ENCODE results near the gene ZFYVE28.
"Not testable (repeated sequence)": the region's sequence is repeated elsewhere in the genome, so short reads cannot be mapped to it uniquely, and the experiment has no call there.

ZFYVE28 gene

DNA sequence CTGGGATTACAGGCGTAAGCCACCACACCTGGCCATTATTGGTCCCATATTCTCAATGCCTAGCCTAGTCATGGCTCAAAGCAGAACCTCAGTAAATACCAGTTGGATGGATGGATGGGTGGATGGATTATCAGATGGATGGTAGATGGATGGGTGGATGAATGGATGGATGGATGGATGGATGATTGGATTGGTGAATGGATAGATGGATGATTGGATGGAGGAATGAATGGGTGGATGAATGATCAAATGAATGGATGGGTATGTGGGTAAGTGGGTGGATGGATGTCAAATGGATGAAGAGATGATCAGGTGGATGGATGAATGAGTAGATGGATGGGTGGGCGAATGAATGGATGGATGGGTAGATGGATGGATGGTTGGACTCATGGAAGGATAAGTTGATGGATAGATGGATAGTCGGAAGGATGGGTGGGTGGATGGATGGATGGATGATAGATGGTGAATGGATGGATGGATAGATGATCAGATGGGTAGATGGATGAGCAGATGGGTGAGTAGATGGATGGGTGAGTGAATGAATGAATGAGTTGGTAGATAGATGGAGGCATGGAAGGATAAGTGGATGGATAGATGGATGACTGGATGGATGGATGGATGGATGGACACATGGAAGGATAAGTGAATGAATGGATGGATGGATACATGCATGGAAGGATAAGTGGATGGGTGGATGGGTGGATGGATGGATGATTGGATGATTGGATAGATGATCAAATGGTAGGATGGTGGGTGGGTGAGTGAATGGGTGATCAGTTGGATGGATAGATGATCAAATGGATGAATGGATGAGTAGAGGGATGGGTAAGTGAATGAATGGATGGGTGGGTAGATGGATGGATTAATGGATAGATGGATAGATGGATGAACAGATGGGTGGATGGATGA lies 28.5 kb upstream of the ZFYVE28 start:
- no peak for DNase-seq (ENCODE audit: low spot score)

DNA sequence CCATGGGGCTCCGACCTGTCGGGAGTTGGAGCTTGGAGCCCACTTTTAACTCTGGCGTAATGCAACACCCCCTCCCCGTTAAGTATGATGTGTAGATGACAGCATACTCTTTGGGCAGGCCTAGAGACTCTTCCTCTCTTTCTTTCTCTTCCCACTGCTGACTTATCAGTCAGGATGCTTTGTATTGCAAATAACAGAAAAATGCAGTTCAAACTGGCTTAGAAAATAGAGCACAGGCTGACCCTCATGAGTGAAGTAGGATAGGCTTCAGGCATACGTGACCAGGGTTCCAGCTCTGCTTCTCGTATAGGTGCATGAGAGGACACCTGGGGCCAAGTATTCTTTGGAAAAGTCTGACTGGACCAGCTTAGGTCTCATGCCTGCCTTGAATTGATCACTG lies 27.1 kb upstream of the ZFYVE28 start:
- no peak for DNase-seq (ENCODE audit: low spot score)

DNA sequence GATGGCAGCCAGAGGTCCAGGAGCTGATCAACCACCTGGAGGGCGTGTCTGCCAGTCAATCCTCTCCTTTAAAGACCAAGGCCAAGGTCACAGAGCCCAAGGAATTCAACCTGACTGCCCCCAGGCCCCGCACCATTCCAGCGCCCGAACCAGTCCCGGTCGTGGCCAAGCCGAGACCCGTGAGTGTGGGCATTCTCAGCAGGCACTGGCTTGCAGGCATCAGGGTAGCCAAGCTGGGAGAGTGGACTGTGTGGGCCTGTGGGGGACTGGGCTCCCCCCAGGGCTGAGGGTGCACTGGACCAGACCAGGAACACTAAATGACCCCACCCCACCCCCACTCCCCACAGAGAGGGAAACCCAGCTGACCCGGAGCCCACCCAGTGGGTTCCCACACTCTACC lies 26.7 kb upstream of the ZFYVE28 start:
- no peak for DNase-seq (ENCODE audit: low spot score)

GRCh38 chr4:2443956-2444740 lies 25.7 kb upstream of the ZFYVE28 start:
- DNase-seq (ENCODE audit: low spot score) = no peak

DNA sequence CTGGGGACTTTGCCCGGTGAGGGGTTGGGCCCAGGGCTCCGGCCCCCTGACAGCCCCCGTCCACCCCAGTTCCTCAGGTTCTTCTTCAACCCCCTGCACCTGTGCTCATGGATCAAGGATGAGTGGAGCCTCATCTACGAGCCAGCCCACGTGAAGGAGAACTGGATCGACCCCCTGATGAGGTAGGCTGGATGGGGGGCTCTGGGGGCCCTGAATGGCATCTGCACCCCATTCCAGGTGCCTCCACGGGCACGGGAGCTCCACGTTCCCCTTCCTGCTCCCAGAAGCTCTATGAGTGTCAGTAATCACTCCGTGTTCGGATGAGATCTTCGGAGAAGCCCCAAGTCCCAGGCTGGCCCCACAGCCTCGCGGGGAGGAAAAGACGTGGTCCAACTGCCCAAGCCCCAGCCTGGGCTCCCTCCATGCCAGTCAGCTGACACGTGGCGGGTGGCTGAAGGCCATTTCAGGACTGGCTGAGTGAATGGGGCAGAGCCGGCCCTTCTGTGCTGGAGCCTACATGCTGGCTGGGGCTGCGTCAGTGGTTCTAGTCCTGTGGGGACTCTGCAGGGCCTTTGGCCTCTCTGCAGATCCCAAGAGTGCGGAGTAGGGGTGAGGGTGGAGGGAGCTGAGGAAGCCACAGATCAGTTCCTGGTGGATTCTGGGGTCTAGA lies 24.8 kb upstream of the ZFYVE28 start:
- no peak for DNase-seq (ENCODE audit: low spot score)

DNA sequence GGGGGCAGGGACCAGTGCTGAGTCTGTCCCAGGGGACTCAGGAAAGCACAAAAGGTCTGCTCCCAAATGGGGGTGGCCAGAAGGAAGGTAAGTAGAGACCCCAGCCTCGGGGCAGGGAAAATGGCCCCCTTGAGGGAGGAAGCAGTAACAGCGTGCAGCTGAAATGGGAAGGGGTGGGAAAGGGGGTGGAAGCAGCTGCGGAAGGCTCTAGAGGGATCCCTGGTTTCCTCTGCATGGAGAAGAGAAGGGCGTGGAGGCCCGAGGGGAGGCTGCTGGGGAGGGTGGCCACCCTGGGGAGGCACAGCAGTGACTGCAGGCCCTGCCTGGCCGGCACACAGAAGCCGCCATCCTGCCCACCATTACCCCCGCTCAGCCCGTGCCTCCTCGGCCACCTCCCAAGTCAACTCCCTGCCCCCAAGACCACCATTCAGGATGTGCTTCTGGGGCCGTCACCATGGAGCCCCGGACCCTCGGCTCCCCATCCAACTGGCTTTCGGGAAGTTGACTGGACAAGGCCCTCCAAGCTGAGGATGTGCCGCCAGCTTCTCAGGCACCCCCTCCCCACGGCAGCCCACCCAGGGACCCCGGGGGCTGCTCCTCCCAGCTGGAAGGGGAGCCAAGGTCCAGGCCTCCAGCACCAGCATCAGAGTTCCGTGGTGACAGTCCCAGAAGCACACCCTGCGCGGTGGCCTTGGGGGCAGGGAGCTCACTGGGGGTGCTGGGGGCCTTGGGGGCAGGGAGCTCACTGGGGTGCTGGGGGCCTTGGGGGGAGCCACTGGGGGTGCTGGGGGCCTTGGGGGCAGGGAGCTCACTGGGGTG lies 23.9 kb upstream of the ZFYVE28 start:
- no peak for DNase-seq (ENCODE audit: low spot score)

DNA sequence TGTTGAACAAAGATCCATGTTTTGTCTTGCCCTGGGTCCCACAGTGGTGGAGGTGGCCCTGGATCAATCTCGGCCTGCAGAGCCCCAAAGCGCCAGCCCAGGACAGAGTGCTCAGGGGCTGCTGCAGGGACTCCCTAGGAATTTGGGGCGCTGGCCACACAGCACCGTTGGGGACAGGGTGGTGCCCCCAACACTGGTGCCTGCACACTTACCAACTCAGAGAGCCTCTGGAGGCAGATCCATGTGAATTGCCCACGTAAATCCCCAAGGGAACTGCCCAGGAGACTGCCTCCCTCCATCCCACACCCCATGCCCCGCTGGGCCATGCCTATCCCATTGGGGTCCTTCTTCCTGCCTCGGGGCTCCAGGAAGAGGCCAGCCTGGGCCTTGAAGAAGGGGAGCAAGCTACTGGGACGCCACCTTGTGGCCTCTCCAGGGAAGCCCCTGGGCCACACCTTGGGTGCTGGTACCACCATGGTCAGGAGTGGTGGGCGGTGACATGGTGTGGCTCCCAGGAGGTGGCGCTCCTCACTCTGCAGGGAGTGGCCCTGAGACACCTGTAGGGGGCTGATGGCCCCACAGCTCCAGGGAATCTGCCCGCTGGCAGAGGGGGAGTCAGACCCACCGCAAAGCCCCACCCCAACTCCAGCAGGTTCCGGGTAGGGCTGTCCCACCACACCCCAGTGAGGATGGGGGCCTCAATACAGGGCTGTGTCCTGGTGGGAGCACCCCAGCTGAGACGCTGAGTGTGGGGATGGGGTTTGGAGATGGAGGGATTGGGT lies 23.1 kb upstream of the ZFYVE28 start:
- peak; percentile 81 for DNase-seq (ENCODE audit: low spot score)

DNA sequence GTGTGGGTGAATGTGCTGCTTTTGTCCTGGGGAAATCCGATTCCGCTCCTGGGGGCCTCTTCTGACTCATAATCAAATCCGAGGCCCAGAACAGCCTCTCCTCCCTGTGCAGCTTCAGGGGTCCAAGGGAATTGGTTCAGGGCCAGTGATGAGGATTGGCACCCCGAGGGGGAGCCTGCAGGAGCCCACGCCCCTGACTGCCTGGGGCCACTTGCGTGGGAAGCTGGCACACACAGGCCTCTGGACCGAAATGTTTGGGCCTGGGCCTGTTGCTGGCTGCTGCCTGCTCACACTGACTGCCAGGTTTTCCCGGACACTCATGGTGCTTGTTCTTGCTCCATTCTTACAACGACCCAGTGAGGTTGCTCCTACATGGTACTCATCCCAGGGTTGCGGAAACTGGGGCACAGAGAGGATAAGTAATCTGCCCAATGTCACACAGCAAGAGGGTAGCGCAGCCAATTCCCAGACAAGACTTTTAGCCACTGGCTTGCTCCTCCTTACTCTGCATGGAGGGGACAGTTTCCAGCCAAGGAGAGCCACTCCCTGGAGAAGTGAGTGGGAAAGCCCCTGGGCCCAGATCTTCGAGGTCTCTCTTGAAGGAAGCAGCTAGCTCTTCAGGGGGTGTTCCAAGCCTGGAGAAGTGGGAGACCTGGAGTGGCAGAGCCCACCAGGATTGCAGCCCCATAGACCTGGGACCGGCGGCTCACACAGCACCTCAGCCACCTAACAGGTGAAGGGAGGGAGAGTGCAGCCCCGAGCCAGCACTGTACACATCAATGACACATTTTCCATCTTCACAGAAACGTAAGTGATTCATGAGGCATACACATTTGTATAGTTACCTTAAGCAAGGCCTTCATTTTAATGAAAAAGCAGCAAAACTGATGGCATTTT lies 20.6 kb upstream of the ZFYVE28 start:
- DNase-seq (ENCODE audit: low spot score) = no peak

DNA sequence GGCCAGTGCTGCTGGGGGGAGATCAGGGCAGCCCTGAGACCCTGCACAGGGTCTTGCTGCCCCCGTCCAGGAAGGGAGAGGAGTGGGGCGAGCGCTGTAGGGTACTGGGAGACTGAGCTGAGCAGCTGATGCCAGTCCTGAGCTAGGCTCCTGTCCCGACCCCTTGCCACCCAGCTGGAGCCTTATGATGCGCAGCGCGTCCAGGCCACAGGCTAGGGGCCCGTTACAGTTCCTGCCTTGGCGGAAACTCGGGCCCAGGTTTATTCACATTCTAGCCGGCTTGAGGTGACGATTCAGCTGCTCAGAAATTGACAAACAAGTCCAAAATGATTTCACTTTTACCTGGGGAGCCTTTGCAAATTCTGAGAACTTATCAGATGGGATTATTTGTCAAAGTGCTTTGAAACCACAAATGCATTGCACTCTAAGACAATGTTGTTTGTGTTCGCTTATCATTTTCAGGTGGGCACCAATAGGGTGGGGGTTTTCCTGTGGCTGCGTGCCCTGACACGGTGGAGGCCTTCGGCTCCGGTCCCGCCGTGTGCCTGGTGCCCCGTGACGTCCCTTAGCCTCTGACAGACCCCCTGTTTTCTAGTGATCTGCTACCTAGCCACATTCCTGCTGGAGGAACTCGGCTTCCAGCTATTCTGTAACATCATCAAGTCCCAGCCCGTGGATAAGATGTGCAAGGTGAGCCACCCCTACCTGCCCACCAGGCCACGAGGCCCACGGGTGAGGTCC lies 19.2 kb upstream of the ZFYVE28 start:
- DNase-seq (ENCODE audit: low spot score) = no peak

- no peak for DNase-seq (ENCODE audit: low spot score)
Measured at GRCh38 chr4:2436761-2437474, 18.5 kb upstream of the ZFYVE28 start.

- no peak for DNase-seq (ENCODE audit: low spot score)
Measured at GRCh38 chr4:2436301-2436700, 17.9 kb upstream of the ZFYVE28 start.

DNA sequence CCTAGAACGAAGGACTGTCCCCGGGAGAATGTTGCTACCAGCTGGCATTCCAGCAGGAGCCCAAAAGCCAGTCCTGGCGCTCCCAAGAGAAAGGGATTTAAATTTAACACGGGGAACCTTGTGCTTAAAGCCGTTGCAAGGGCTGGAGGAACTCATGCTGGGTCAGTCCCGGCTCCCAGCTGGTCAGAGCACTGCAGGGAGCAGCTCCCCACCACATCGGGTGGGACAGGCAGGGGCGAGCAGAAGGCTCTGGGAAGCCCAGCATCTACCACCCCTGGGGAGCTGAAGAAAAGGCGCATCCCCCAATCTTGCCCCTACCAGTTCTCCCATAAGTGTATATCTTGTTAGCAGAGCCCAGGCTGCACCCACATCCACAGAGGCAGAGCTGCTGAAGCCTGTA lies 16.0 kb upstream of the ZFYVE28 start:
- DNase-seq (ENCODE audit: low spot score) = no peak

DNA sequence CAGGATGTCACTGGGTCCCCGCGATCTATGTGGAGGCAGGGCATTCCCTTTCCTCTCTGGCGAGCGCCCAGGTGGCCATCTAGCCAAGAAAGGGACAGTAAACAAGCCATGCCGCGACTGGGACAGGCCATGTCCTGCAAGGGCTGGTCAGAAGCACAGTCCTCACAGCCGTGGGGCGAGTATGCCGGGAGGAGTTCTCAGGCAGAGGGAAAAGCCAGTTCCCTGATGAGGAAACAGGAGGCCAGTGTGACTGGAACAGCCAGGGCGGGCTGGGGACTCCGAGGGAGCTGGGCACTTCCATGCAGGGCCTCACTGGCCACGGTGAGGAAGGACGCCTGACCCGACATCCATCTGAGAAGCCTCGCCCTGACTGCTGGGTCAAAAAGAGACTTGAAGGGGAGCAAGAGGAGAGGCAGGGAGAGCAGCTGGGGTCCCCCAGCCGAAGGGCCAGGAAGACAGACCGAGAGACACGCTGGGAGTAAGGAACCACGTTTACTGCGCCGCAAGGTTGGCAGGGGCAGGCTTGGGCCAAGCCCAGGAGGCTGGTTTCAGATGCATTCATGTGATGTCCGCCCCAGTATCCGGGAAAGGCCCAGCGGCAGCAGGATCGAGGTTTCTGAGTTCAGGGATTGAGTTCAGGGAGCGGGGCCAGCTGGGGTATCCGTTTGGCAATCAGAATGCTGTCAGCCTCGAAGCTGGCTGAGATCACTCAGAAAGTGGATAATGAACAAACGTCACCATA lies 15.3 kb upstream of the ZFYVE28 start:
- no peak for DNase-seq (ENCODE audit: low spot score)

- DNase-seq (ENCODE audit: low spot score) = no peak
Measured at GRCh38 chr4:2432991-2433530, 14.6 kb upstream of the ZFYVE28 start.

DNA sequence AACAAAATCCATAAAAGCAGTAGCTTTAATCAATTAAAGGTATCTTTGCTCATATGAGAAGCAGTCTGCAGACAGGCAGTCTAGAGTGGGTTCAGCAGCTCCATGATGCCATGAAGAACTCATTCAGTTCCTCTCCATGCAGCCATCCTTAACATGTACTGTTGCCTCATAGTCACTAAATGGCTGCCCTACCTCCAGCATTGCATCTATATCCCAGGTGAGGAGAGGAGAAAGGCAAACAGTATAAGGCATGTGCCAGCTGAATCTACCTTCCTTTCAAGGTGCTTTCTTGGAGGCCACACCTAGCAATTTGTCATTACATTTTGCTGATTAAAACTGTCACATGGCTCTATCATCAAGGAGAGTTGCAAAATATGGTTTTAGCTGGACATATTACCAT lies 13.6 kb upstream of the ZFYVE28 start:
- no peak for DNase-seq (ENCODE audit: low spot score)

- not testable (repeated sequence) for DNase-seq (ENCODE audit: low spot score)
Measured at GRCh38 chr4:2429945-2430757, 11.7 kb upstream of the ZFYVE28 start.

All from activated CD4-positive, alpha-beta T cell treated with anti-CD3 and anti-CD28 coated beads, Interleukin-2, Interleukin-4, amounts not matched to agents 100 ng/mL and 50 ng/mL, durations not matched to agents 16 hours and 8 hours (primary cell).